ENCODE data around the gene CSF2RB.

The CSF2RB gene

DNA sequence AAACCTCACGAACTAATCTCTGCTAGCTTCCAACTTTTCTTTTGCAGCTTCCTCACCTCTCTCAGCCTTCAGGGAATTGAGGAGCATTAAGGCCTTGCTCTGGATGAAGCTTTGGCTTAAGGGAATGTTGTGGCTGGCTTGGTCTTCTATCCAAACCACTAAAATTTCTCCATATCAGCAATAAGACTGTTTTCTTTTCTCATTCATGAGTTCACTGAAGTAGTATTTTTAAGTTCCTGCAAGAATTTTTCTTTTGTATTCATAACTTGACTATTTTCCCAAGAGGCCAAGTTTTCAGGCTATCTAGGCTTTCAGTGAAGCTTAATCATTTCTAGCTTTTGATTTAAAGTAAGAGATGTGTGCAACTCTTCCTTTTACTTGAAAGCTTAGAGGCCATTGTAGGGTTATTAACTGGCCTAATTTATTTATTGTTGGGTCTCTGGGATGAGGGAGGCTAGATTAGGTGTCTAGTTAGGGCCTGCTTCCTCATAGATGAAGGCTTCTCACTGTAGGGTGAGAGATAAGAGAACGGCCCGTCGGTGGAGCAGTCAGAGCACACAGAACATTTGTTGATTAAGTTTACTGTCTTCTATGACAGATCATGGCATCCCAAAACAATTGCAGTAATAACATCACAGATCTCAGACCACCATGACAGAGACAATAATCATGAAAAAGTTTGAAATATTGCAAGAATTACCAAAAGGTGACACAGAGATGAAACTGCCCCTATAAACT lies 33.2 kb downstream of the CSF2RB start:
- H3K27ac Mint-ChIP-seq: no peak overlapping the region
- no peaks in the 10 kb centered on the region for H3K36me3 Mint-ChIP-seq (ENCODE audit: low read depth)
- peaks cover 3% of the 10 kb centered on the region for H3K27me3 Mint-ChIP-seq (ENCODE audit: low read depth)
- H3K9me3 Mint-ChIP-seq: no peaks in the 10 kb centered on the region
- no peak overlapping the region for H3K4me3 Mint-ChIP-seq
- H3K4me1 Mint-ChIP-seq (ENCODE audit: low read depth): peaks cover 3% of the 10 kb centered on the region
- DNase-seq (ENCODE audit: low spot score): no peak

GRCh38 chr22:36948273-36949225 lies 35.1 kb downstream of the CSF2RB start:
- H3K27me3 Mint-ChIP-seq (ENCODE audit: low read depth): peaks cover 3% of the 10 kb centered on the region
- no peak overlapping the region for H3K27ac Mint-ChIP-seq
- H3K9me3 Mint-ChIP-seq: no peaks in the 10 kb centered on the region
- DNase-seq (ENCODE audit: low spot score): no peak
- H3K4me1 Mint-ChIP-seq (ENCODE audit: low read depth): peaks cover 3% of the 10 kb centered on the region
- no peak overlapping the region for H3K4me3 Mint-ChIP-seq
- no peaks in the 10 kb centered on the region for H3K36me3 Mint-ChIP-seq (ENCODE audit: low read depth)

GRCh38 chr22:36950797-36951590 lies 37.6 kb downstream of the CSF2RB start:
- H3K27ac Mint-ChIP-seq: no peak overlapping the region

DNA sequence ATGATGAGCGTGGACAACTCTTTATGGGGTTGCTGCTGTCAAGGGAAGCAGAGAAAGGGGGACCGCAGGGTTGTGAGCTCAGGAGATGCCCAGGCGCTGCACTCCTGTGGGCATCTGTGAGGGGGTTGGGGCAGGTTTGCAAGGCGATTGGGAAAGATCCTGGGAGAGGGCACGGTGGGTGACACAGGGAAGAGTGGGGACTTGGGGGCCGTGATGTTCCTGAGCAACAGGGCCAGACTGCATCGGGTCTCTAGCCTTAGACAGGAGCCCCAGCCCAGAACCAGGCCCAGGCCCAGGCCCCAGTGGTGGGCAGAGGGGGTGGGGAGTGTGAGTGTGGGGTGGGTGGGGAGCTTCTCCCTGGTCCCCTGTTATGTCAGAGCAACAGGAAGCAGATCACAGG lies 38.3 kb downstream of the CSF2RB start:
- Mint-ChIP-seq H3K4me3 (no peak overlapping the region), H3K9me3 (peaks cover 4% of the 10 kb centered on the region), H3K27me3 (ENCODE audit: low read depth) (no peaks in the 10 kb centered on the region), H3K4me1 (ENCODE audit: low read depth) (peaks cover 6% of the 10 kb centered on the region), H3K36me3 (ENCODE audit: low read depth) (no peaks in the 10 kb centered on the region), H3K27ac (no peak overlapping the region)
- no peak for DNase-seq (ENCODE audit: low spot score)

More at GRCh38 chr22:36950797-36951590, 37.6 kb downstream of the CSF2RB start:
- Mint-ChIP-seq H3K4me3 (no peak overlapping the region), H3K4me1 (ENCODE audit: low read depth) (peaks cover 7% of the 10 kb centered on the region), H3K27me3 (ENCODE audit: low read depth) (no peaks in the 10 kb centered on the region), H3K9me3 (no peaks in the 10 kb centered on the region), H3K36me3 (ENCODE audit: low read depth) (no peaks in the 10 kb centered on the region)
- DNase-seq (ENCODE audit: low spot score): no peak

GRCh38 chr22:36953239-36954080 lies 40.0 kb downstream of the CSF2RB start:
- H3K9me3 Mint-ChIP-seq: peaks cover 8% of the 10 kb centered on the region
- peaks cover 1% of the 10 kb centered on the region for H3K36me3 Mint-ChIP-seq (ENCODE audit: low read depth)
- no peak overlapping the region for H3K27ac Mint-ChIP-seq
- H3K27me3 Mint-ChIP-seq (ENCODE audit: low read depth): no peaks in the 10 kb centered on the region
- peaks cover 4% of the 10 kb centered on the region for H3K4me1 Mint-ChIP-seq (ENCODE audit: low read depth)
- no peak for DNase-seq (ENCODE audit: low spot score)
- no peak overlapping the region for H3K4me3 Mint-ChIP-seq

GRCh38 chr22:36954251-36955014 lies 41.0 kb downstream of the CSF2RB start:
- Mint-ChIP-seq H3K9me3 (peaks cover 14% of the 10 kb centered on the region), H3K27me3 (ENCODE audit: low read depth) (no peaks in the 10 kb centered on the region)

DNA sequence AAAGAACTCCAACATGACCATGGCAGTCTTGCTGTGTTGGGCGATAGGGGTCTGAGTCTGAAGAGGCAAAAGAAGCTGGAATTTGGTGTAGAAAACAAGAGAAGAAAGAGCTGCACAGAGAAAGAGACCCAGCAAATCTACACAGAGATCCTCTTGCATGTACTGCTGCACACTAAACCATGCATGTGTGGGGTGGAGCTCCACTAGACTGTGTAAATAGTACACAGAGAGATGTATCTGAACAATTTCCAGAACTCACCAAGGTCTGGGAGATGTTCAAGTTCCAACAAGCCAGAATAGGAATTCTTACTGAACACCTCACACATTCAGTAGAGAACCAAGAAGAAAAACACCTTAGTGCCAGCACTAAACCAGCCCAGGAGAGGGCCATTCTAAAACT lies 42.3 kb downstream of the CSF2RB start:
- no peak overlapping the region for H3K27ac Mint-ChIP-seq
- H3K27me3 Mint-ChIP-seq (ENCODE audit: low read depth): peaks cover 4% of the 10 kb centered on the region
- H3K4me3 Mint-ChIP-seq: no peak overlapping the region
- H3K4me1 Mint-ChIP-seq (ENCODE audit: low read depth): peaks cover 4% of the 10 kb centered on the region
- peaks cover 14% of the 10 kb centered on the region for H3K9me3 Mint-ChIP-seq
- DNase-seq (ENCODE audit: low spot score): no peak
- peaks cover 1% of the 10 kb centered on the region for H3K36me3 Mint-ChIP-seq (ENCODE audit: low read depth)

More at GRCh38 chr22:36954251-36955014, 41.0 kb downstream of the CSF2RB start:
- Mint-ChIP-seq H3K4me1 (ENCODE audit: low read depth) (peaks cover 4% of the 10 kb centered on the region), H3K36me3 (ENCODE audit: low read depth) (peaks cover 1% of the 10 kb centered on the region), H3K27ac (no peak overlapping the region), H3K4me3 (no peak overlapping the region)
- no peak for DNase-seq (ENCODE audit: low spot score)

GRCh38 chr22:36958366-36958765 lies 44.9 kb downstream of the CSF2RB start:
- Mint-ChIP-seq H3K27me3 (ENCODE audit: low read depth) (peaks cover 12% of the 10 kb centered on the region), H3K4me3 (no peak overlapping the region), H3K36me3 (ENCODE audit: low read depth) (peaks cover 1% of the 10 kb centered on the region), H3K9me3 (peaks cover 14% of the 10 kb centered on the region), H3K4me1 (ENCODE audit: low read depth) (peaks cover 4% of the 10 kb centered on the region), H3K27ac (no peak overlapping the region)
- no peak for DNase-seq (ENCODE audit: low spot score)

GRCh38 chr22:36961626-36962025 lies 48.2 kb downstream of the CSF2RB start:
- Mint-ChIP-seq H3K27me3 (ENCODE audit: low read depth) (peaks cover 12% of the 10 kb centered on the region), H3K4me3 (no peak overlapping the region), H3K27ac (no peak overlapping the region), H3K9me3 (peaks cover 11% of the 10 kb centered on the region), H3K4me1 (ENCODE audit: low read depth) (no peaks in the 10 kb centered on the region), H3K36me3 (ENCODE audit: low read depth) (peaks cover 1% of the 10 kb centered on the region)
- no peak for DNase-seq (ENCODE audit: low spot score)

GRCh38 chr22:36963302-36963701 lies 49.9 kb downstream of the CSF2RB start:
- Mint-ChIP-seq H3K27me3 (ENCODE audit: low read depth) (peaks cover 12% of the 10 kb centered on the region), H3K4me3 (no peak overlapping the region), H3K9me3 (peaks cover 6% of the 10 kb centered on the region), H3K36me3 (ENCODE audit: low read depth) (no peaks in the 10 kb centered on the region), H3K27ac (no peak overlapping the region), H3K4me1 (ENCODE audit: low read depth) (no peaks in the 10 kb centered on the region)
- no peak for DNase-seq (ENCODE audit: low spot score)

DNA sequence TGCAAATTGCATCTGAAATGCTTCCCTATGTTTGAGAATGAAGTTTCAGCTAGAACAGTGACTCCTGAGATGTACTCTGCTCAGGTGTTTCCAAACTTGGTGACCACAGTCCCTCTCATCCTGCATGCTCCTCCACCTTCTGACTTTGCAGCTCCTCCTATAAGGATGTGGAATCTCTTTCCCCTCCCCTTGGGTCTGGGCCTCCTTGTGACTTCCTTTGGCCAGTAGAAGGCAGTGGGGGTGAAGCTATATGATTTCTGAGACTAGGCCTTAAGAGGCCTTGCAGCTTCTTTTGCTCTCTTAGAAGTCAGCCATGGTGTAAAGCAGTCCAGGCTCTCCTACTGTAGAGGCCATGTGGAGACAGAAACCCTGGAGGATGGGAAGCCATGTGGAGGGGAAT lies 50.7 kb downstream of the CSF2RB start:
- Mint-ChIP-seq H3K27me3 (ENCODE audit: low read depth) (peaks cover 12% of the 10 kb centered on the region), H3K4me1 (ENCODE audit: low read depth) (no peaks in the 10 kb centered on the region), H3K27ac (no peak overlapping the region), H3K36me3 (ENCODE audit: low read depth) (no peaks in the 10 kb centered on the region), H3K4me3 (no peak overlapping the region), H3K9me3 (no peaks in the 10 kb centered on the region)
- no peak for DNase-seq (ENCODE audit: low spot score)

DNA sequence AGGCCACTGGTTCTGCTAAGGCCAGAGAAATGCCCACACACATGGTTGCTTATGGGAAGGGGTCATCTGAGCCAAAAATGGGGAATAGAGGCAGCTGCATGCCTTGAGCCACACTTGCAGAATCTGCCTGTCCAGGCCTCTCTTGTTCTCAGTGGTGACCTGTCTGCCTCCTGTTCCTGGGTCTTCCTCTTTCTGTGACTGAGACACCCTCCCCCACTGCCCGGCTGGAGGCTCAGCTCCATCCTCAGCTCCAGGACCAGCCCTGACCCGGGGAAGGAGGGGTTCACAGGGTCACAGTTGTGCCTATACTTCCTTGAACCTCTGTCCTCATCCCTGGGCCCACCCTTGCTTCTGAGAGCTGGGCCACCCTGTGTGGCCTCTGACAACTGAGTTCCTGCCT lies 52.3 kb downstream of the CSF2RB start:
- DNase-seq (ENCODE audit: low spot score): no peak
- Mint-ChIP-seq H3K36me3 (ENCODE audit: low read depth) (no peaks in the 10 kb centered on the region), H3K4me3 (no peak overlapping the region), H3K27me3 (ENCODE audit: low read depth) (peaks cover 11% of the 10 kb centered on the region), H3K9me3 (no peaks in the 10 kb centered on the region), H3K4me1 (ENCODE audit: low read depth) (no peaks in the 10 kb centered on the region), H3K27ac (no peak overlapping the region)
